ENCODE measurements around the gene C1QTNF5. TPM values are rescaled to one million over a fixed set of nuclear protein-coding genes. Genes with fewer than 3 reads are reported as not detected.

C1QTNF5 gene
- total and polyA plus RNA-seq, 2 experiments from 2014 or later: 5.8 to 8.0 TPM

- no peak for TF ChIP-seq CTCF (IDR thresholded peaks at IDR 0.05; ENCODE audit: low read depth, low read length)
- no peak overlapping the region for H3K27ac ChIP-seq
- no peaks in the 10 kb centered on the region for H3K9me3 ChIP-seq (ENCODE audit: low read depth)
- no peak overlapping the region for H3K4me3 ChIP-seq
- no peaks in the 10 kb centered on the region for H3K36me3 ChIP-seq
- H3K4me1 ChIP-seq (ENCODE audit: low read depth): peaks cover 4% of the 10 kb centered on the region
- no peak for DNase-seq (ENCODE audit: low read depth in 1 of 2, low spot score in 1 of 2)
- H3K27me3 ChIP-seq: no peaks in the 10 kb centered on the region
Observed at GRCh38 chr11:119329320-119329719, 11.4 kb downstream of the C1QTNF5 start.

DNA sequence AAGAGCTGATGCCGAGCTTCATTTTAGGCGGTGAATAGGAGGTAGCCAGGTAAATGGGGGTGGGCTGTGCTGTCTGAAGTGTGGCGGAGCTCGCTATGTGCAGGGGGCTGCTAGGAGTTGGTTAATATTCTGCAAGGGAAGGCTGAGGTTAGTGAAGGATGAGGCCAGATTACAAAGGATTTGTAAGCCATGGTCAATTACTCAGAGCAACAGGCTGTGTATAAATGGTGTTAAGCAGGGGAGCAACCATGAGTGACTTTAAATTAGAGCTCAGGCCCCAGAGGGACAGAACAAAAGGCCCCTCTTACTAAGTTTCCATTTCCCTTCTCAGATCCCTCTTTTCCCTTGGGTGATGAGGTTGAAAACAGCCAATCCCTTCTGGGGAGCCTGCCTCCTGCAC, 16.5 kb downstream of the C1QTNF5 start:
- Histone ChIP-seq H3K4me1 (ENCODE audit: low read depth) (peaks cover 33% of the 10 kb centered on the region), H3K27me3 (no peaks in the 10 kb centered on the region), H3K4me3 (no peak overlapping the region), H3K9me3 (ENCODE audit: low read depth) (no peaks in the 10 kb centered on the region), H3K36me3 (no peaks in the 10 kb centered on the region), H3K27ac (peak overlapping the region; percentile 77)
- no peak for DNase-seq (ENCODE audit: low read depth in 1 of 2, low spot score in 1 of 2)
- TF ChIP-seq CTCF (IDR thresholded peaks at IDR 0.05; ENCODE audit: low read depth, low read length): no peak

DNA sequence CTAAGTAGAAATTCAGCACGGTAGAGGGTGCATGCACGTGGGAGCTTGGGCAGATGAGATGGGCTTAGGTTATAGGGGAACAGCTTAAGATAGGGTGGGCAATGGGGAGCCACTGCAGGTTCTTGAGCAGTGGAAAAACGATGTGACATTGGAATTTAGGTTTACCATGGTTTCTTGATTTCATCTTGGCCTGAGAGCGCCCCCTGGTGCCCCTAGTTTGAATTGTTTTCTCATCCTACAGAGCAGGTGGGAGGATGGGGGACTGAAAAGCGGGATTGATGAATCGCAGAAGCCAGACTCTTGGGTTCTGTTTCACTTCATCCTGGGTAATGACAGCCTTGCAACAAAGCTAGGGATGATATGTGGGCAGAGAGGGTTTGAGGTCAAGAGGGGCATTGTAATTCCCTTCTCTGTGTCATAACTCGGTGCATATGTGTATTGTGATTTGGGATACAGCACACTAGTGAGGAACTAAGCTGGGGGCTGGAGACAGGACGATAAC, 17.1 kb downstream of the C1QTNF5 start:
- Histone ChIP-seq H3K27me3 (no peaks in the 10 kb centered on the region), H3K36me3 (no peaks in the 10 kb centered on the region), H3K9me3 (ENCODE audit: low read depth) (no peaks in the 10 kb centered on the region), H3K4me1 (ENCODE audit: low read depth) (peaks cover 39% of the 10 kb centered on the region), H3K27ac (peak overlapping the region; percentile 77), H3K4me3 (no peak overlapping the region)
- peak; percentile 78 to 92 for DNase-seq (ENCODE audit: low read depth in 1 of 2, low spot score in 1 of 2)
- peak; percentile 79 for TF ChIP-seq CTCF (IDR thresholded peaks at IDR 0.05; ENCODE audit: low read depth, low read length)

GRCh38 chr11:119322921-119323531, 17.7 kb downstream of the C1QTNF5 start:
- no peak for DNase-seq (ENCODE audit: low read depth in 1 of 2, low spot score in 1 of 2)
- no peaks in the 10 kb centered on the region for H3K27me3 ChIP-seq
- H3K36me3 ChIP-seq: no peaks in the 10 kb centered on the region
- no peak overlapping the region for H3K27ac ChIP-seq
- H3K4me3 ChIP-seq: no peak overlapping the region
- TF ChIP-seq CTCF (IDR thresholded peaks at IDR 0.05; ENCODE audit: low read depth, low read length): no peak
- H3K4me1 ChIP-seq (ENCODE audit: low read depth): peaks cover 44% of the 10 kb centered on the region
- no peaks in the 10 kb centered on the region for H3K9me3 ChIP-seq (ENCODE audit: low read depth)

GRCh38 chr11:119322360-119322739, 18.3 kb downstream of the C1QTNF5 start:
- Histone ChIP-seq H3K4me3 (no peak overlapping the region), H3K27ac (no peak overlapping the region), H3K4me1 (ENCODE audit: low read depth) (peaks cover 51% of the 10 kb centered on the region), H3K9me3 (ENCODE audit: low read depth) (no peaks in the 10 kb centered on the region), H3K36me3 (no peaks in the 10 kb centered on the region), H3K27me3 (no peaks in the 10 kb centered on the region)
- peak in 1 of 2 donors; percentile 63 for DNase-seq (ENCODE audit: low read depth in 1 of 2, low spot score in 1 of 2)
- no peak for TF ChIP-seq CTCF (IDR thresholded peaks at IDR 0.05; ENCODE audit: low read depth, low read length)
